ENCODE measurements around the gene MAPT.

DNA sequence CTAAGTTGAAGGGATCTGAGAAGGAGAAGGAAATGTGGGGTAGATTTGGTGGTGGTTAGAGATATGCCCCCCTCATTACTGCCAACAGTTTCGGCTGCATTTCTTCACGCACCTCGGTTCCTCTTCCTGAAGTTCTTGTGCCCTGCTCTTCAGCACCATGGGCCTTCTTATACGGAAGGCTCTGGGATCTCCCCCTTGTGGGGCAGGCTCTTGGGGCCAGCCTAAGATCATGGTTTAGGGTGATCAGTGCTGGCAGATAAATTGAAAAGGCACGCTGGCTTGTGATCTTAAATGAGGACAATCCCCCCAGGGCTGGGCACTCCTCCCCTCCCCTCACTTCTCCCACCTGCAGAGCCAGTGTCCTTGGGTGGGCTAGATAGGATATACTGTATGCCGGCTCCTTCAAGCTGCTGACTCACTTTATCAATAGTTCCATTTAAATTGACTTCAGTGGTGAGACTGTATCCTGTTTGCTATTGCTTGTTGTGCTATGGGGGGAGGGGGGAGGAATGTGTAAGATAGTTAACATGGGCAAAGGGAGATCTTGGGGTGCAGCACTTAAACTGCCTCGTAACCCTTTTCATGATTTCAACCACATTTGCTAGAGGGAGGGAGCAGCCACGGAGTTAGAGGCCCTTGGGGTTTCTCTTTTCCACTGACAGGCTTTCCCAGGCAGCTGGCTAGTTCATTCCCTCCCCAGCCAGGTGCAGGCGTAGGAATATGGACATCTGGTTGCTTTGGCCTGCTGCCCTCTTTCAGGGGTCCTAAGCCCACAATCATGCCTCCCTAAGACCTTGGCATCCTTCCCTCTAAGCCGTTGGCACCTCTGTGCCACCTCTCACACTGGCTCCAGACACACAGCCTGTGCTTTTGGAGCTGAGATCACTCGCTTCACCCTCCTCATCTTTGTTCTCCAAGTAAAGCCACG, 133.0 kb downstream of the MAPT start:
- TF ChIP-seq RARB (CRISPR knock-in tag; IDR thresholded peaks at IDR 0.05) (no peak), ARNTL (CRISPR knock-in tag; IDR thresholded peaks at IDR 0.05; ENCODE audit: borderline replicate concordance, low read depth) (no peak), ZNF70 (CRISPR knock-in tag; IDR thresholded peaks at IDR 0.05) (no peak), GLIS3 (CRISPR knock-in tag; IDR thresholded peaks at IDR 0.05) (no peak), ZC3H10 (CRISPR knock-in tag; IDR thresholded peaks at IDR 0.05) (no peak), ZFP30 (CRISPR knock-in tag; IDR thresholded peaks at IDR 0.05) (no peak)
- TF ChIP-seq, protein P1, sequence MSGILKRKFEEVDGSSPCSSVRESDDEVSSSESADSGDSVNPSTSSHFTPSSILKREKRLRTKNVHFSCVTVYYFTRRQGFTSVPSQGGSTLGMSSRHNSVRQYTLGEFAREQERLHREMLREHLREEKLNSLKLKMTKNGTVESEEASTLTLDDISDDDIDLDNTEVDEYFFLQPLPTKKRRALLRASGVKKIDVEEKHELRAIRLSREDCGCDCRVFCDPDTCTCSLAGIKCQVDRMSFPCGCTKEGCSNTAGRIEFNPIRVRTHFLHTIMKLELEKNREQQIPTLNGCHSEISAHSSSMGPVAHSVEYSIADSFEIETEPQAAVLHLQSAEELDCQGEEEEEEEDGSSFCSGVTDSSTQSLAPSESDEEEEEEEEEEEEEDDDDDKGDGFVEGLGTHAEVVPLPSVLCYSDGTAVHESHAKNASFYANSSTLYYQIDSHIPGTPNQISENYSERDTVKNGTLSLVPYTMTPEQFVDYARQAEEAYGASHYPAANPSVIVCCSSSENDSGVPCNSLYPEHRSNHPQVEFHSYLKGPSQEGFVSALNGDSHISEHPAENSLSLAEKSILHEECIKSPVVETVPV (CRISPR knock-in tag; IDR thresholded peaks at IDR 0.05): no peak

Measured in SK-N-SH treated with all-trans-retinoic acid at 6 μM for 48 hours (cell line).